GM18508 (cell line): Measurements from ENCODE around the gene VWCE.

Experiments used
- ATAC-seq: cut with Tn5 transposase; IDR thresholded peaks from one replicate; pipeline ENCODE4 v1.9.1; 2021; ENCODE audit warnings: moderate number of reproducible peaks; ENCODE audit not compliant: insufficient read depth, unreplicated experiment

Gene VWCE

DNA sequence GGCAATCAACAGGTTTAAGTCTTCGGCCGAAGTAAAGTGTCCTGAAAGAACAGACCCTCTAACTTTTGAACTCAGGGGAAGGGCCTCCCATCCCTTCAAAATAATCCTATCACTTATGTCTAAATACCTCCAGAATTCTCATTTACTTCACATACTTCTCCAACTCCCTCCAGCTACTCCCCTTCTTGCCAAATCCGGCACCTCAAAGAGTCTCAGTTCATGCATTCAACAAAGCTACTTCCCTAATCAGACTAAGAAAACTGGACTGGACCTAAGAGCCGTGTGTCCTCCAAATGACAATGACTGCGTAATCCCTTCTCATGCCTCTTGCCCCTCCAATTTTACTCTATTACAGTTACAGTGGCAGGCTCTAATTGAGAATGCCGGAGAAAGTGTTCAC is 36.5 kb upstream of the VWCE start:
- ATAC-seq, result no peak

DNA sequence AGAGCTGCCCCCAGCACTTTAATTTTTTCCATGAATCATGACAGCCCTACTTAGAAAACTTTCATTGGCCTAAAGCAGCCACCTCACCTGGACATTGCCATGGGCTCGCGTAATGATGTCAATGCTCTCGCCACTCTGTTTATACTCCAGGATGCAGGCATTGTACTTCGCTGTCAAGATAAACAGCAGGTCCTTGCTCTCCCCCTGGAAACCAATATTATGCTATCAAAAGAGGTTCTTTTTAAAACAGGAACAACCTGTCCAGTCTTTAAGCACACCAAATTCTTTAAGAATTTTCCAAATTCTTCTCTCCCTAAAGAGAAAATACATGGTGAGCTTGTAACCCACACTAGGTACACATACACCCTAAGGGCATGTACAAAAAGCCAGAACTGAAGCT is 34.8 kb upstream of the VWCE start:
- ATAC-seq, result no peak

DNA sequence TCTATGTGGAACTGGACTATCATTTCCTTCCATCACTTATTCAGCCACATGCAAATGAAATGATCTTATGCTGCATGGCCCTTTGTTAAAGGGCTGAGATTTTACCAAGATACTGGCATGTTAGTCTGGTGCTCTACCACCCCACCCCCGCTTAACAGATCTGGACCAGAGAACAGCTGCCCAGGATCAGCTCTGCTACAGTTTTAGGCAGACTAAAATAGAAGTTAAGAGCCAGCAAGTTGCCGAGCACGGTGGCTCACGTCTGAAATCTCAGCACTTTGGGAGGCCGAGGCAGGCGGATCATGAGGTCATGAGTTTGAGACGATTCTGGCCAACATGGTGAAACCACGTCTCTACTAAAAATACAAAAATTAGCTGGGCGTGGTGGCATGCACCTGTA is 33.2 kb upstream of the VWCE start:
- no peak for ATAC-seq

DNA sequence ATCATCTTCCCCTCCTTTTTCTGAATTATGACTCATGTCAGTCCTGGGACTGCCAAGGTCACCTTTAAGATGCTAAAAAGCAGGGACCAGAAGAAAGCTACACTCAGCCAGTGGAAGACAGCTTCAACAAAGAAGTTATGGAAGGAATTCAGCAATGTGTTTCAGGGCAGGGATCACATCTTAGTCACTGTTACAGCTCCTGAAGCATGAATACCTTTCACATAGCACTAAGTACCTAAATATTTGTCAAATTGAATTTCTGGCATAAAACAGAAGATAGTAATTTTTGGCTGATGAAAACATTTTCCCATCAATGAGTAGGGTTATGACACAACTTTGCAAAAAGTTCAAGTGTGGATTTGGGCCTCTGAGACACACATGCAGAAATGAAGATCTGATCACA is 32.6 kb upstream of the VWCE start:
- no peak for ATAC-seq

DNA sequence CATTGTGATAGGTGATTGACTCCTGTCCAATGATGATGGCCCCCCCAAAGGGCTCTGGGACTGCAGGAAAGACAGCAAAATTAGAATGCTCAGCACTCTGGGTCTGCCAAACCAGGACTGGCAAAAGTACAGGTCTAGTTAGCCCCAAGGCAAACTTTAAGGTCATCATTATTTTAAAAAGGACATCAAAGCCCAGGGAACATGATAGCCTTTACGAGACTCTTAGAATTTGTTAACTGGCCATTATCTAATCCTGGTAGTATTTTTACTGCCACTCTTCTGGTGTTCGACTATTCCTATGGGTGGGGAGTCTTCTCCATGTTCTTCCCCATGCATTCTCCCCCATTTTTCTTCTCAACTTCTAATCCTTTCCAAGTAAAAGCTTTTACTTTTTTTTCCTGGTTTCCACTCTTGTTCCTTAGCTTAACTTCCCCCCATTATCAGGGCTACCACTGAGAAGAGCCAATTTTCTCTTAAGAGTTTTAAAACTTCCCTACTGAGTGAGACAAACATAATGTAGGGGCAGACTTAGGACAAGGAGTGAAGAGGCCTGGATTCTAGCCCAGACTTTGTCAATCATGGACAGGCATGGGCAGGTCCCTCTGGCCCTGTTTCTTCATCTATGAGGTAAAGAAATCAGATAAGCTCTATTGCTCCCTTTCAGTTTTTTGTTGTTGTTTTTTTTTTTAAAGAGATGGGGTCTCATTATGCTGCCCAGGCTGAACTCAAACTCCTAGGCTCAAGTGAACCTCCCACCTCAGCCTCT is 30.7 kb upstream of the VWCE start:
- ATAC-seq, result no peak

DNA sequence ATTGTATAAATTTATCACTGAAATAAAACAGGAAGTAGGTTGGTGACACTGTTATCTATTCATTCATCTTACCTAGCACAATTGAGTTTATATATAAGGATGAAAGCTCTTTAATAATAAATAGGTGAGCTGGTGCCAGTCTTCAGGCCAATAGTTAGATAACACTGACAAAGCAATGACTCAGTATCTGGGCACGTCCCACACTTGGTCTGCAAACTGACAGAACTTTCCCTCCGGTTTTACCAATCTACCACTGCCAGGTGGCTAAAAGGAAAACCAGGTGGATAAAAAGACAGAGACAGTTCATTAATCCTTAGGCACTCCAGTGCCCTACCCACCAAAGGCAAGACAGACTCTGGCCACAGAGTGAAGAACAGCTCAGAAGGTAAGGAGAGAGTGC is 20.1 kb upstream of the VWCE start:
- ATAC-seq, result no peak

DNA sequence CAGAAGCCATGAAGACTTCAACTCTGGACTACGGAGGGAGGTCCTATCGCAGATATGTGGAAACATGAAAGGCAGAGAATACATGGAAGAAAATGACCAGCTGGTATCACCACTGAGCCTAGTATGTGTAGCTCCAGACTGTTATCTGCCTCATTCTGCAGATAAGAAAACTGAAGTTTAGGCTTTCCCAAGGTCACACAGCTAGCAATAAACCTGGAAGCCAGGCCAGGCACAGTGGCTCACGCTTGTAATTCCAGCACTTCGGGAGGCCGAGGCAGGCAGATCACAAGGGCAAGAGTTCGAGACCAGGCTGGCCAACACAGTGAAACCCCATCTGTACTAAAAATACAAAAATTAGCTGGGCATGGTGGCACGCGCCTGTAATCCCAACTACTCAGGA is 15.6 kb upstream of the VWCE start:
- no peak for ATAC-seq

DNA sequence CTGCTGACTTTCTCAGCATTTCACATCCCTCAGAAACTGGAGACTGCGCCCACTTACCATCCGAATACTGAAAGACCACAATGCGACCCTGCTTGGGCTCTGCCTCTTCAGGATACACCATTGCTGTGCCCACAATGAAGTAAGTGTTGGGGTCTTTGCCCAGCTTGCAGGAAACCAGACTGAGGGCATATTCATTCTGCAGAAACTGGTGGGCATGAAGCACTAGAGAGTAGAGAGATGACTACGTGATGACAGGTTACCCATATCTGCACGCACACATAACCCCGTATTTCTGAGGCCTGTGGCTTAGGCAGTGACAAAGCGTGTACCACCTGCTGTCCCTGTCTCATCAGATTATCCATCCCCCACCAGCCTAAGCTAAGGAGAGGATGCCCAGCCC is 14.6 kb upstream of the VWCE start:
- no peak for ATAC-seq

DNA sequence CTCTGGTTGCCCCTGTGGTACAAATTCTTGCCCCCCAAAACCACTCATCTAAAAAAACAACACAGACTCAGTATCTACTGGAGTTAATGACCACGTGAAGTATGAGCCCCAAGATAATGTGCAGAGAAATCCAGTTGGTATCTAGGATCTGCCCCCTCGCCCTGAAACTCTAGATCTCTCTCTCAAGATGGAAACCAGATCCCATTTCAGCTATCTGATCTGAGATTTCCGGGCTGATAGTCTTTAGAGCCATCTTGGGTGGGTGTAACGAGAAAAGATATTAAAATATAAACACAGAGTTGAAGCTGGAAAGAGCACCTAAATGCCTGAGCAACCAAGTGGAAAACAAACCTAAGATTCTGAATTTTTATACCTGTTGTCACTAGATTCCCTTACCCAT is 14.0 kb upstream of the VWCE start:
- ATAC-seq, result no peak

DNA sequence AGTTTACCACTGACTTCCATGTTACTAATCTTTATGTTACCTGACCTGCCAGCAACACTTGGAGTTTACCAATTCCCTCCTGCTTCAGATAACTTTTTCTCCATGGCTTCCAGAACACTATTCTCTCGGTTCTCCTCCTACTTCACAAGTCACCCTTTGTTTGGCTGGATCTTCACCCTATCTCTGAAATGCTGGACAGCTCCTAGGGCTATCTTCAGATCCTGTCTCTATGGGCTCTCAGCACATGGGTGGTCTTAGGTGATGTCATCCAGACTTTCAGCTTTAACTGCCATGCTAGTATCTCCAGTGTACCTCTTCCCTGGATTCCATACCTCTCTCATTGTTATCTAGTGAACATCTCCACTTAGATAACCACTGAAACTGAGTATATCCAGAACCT is 12.2 kb upstream of the VWCE start:
- ATAC-seq, result no peak

DNA sequence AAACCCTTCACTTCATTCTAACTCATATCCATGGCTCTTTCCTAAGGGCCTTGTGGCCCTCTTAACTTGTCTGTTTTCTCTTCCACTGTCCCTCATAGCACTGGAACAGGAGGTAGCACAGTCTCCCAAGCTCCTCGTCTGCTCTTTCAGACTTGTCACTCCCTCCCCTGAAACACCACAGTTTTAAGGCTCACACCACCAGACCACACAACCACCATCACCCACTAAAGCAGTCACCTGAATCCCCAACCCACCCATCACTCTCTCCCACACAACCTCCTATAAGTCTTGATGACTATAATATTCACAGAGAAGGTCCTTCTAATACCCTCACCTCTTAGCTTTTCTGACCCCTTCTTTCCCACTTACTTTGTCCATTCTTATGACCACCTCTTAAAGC is 11.1 kb upstream of the VWCE start:
- no peak for ATAC-seq

DNA sequence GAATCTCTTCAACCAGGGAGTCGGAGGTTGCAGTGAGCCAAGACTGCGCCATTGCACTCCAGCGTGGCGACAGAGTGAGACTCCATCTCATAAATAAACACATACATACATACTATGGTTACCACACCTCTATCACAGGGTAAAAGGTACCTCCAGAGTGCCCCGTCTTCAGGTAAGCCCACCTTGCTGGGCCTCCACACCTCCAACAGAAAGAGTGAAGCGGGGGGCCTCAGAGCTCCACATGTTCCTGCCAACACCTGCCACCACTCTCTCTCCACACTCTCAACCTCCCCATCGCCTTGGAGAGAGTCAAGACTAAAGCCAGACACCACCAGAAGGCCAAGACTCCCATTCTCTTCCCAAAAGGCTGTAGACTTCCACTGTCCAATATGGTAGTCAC is 10.3 kb upstream of the VWCE start:
- no peak for ATAC-seq

DNA sequence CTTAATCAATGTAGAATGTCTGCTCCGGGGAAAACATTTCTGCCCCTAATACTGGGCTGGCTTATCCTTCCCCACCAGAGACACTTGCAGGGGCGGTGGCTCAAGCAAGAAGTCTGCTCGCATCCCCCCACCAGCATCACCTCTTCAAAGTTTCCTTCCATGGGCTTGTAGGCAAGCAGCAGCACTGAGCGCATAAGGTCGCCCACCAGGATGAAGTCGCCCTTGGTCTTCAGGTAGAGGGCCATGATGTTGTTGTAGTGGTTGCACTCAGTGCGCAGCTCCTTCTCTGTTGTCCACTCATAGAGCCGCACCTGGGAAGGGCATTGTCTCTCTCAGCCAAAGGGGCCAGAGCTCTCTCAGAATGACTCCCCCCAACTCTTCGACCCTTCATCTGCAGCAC is 8.6 kb upstream of the VWCE start:
- no peak for ATAC-seq

DNA sequence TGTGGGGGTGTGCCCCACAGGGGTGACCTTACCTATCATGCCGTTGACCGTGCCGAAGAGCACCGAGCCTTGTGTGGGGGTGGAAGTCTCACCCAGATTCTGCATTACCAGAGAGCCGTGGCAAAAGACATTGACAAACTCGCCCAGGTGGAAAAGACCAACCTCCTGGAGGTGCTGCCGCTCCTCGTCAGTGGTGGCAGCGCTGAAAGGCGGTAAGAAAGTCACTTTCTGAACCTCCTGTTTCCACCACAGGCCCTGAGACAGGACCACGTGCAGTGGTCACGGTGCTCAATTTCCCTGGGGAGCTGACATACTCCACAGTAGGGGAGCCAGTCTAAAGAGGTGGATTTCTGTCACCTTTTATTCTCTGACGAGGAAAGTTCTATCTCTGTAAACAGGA is 7.4 kb upstream of the VWCE start:
- no peak for ATAC-seq

DNA sequence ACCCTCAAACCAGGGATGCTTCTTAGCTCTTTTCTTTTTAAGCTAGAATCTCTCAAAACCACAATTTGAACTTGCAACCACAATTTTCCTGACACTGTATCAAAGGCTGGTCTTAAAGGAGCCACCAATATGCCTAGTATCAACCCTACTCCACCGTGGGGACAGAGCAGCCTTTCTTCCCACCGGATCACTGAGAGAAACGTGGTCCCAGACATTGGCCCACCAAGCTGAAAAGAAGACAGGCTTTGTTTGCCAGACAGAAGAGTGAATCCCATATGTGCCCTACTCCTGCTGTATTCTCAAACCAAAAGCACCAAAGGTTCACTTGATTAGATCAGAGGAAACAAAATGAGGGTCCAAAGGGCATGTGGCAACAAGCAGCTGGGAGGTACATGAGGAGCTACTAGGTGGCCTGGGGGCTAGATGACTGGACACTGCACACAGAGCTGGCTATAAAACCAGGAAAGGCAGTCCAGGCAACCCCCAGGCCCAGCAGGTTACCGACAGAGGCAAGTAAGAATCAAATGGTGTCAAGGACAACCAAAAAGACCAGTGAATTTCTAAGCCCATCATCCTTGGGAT is 3.6 kb upstream of the VWCE start:
- ATAC-seq, result no peak

DNA sequence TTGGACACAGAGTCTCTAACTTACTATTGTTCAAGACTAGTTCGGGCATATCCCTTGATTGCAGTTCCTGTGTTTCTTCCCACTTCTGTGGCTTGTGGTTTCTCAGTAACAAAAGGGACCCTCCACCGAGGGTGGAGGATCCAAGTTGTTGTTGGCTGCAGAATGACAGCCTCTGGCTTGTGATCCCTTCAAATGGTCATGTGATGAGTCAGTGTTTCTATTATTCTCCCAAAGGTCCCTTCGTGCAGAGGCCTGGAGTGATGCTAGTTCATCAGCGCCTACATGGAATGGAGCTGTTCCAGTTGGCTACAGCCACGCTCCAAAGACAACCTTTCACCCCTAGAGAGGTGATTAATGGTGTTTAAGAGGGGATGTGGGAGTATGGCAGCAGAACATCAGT is 2.6 kb upstream of the VWCE start:
- no peak for ATAC-seq

DNA sequence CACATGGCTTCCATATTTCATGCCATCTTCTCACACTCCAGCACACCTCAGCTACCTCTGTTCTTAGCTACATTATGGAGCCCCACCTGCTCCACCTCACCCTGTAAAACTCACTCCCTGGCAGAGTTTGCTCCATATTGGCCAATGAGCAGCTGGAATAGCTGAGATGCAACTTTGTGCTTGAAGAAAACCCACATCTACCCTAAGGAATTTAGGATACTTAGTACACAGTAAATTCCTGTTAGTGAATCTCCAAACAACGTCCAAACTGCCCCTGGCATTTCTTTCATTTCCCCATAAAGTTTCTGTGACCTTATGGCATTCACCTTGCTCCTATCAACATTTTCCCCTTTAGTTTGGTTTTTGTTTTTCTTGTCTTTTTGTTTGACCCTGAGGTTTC is 2.2 kb upstream of the VWCE start:
- no peak for ATAC-seq

DNA sequence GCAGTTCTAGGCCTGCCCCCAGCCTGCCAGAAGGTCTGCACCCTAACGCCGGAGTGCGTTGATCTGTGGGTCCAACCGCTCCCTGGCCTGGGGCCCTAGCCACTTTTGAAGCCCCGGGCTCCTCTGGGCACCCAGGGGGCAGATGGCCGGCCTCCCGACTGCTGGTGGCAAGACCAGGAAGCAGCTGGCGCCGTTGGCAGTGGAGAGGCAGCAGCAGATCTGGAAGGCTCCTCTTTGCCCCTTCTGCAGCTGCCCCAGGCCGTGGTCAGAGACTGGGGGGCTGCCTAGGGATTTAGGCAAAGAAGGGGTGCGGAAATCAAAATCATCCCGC is 445 bp upstream of the VWCE start:
- ATAC-seq, result no peak

DNA sequence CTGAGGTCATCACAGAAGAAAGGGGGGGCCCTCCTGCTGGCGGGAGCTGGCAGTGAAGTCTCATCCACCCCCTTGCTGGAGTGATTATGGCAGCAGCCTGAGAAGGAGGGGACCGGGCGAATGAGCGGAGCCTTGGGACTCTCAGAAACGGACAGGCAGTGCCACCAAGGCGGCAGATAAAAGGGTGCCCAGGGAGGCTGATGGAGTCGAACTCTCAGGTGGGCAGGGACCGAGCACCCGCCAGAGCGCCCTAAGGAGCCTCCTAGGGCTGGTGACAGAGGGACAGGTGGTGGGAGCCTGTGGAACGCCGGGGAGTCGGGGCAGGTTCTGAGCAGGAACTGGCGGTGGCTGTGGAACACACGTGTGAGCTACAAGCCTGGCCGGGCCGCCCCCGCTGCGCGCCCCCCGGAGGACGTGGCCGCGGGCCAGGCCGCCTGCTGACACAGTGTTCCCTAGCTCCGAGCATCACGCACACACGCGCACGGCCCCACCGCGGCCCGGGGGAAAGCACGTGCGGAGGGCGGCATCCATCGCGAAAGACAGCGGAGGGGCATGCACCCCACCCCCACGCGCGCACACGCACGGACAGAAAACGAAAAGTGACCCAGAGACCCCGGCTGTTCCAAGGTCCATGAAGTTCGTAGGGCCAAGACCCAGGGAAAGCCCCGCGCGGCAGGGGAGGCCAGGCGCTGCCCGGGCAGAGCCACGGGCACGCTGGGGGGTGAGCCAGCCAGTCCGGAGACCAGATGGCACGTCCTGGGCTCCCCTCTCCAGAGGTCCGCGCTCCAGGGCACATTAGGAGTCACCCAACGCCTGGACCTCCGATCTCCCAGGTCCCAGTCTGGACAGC is 1.0 kb downstream of the VWCE start:
- no peak for ATAC-seq

DNA sequence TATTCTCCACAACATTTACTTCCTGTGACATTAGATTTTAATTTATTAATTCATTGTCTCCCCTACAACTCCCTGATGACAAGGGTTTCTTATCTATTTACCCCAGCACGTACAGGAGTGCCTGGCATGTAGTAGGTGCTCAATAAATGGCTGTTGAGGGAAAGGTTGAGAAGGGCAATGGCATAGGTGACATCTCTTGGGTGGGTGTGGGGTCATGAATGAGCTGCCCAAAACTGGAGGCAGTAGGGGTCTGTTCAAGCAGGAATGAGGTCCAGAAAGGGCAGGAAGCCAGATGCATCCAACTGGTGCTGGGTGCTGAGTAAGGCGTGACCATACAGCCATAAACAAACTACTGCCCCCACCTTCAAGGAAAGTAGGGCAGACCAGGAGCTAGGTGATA is 2.8 kb downstream of the VWCE start:
- ATAC-seq, result no peak

DNA sequence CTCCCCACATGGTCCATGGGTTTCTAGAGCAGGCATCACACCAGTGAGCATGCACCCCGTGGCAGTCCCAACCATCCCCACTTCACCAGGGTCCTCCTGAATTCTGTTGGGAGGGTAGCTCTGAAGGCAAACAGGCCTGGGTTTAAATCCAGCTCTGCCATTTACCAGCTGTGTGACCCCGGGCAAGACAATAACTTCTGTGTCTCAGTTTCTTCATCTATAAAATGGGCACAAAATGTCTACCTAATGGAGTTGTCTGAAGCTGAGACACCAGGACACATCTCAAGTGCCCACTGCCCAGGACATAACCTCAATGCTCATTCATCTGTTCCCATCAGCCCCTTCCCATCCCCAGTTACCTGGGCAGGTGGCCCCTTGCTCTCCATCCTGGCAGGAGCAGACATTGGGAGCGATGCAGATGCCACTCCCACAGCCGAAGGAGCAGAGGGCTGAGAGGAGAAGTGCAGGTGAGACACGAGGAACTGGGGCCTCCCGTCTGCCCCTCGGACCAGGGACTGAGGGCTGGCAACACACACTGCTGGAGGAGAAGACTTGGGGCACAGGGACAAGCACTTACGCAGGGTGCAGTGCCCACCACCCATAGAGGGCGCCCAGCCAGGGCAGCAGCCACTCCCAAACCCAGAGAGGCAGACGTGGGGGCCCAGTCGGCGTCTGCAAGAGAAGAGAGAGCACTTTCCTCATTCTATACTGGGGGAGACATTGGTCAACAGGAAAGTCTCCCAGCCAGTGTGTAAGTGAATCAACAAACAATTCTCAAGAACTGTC is 4.0 kb downstream of the VWCE start:
- no peak for ATAC-seq
